H1 (cell line): ENCODE results near the gene FJX1. TPM values are rescaled to one million over a fixed set of nuclear protein-coding genes. Genes with fewer than 3 reads are reported as not detected.

Experiments used
- CTCF ChIA-PET: fragments of 300-600 bp; sonication (Branson Sonifier 250); formaldehyde crosslinking; loops from one replicate; lab custom pipeline; 2021; ENCODE audit not compliant: partially characterized antibody; lab: Charles Lee
- POLR2A ChIA-PET: fragments of 300-600 bp; sonication (Branson Sonifier 250); formaldehyde crosslinking; loops from one replicate; lab custom pipeline; 2021; ENCODE audit warnings: inconsistent platforms; ENCODE audit not compliant: partially characterized antibody; lab: Charles Lee
- DNase-seq, 2 experiments: peaks; one replicate each; pipeline versions ENCODE4 v3.0.0 to v3.0.0-alpha.2; 2010 to 2022; ENCODE audit warnings: low spot score in 2 of 2, low read depth in 1 of 2, mixed read lengths in 1 of 2
- FAIRE-seq: peaks from 2 replicates; lab custom pipeline; 2011; peaks lifted over from hg19 to GRCh38; lab: Jason Lieb, UNC
- H2AFZ ChIP-seq: 2 replicates; pipeline ENCODE4 v1.8.1; 2012; ENCODE audit warnings: low read length, inconsistent platforms
- H2AK5ac ChIP-seq: 2 replicates; pipeline ENCODE4 v1.6.1; 2013; ENCODE audit warnings: low read depth, low read length
- H2BK120ac ChIP-seq: replicated peaks from 2 replicates; pipeline ENCODE3; 2013; ENCODE audit warnings: low read depth, low read length, inconsistent platforms
- H2BK12ac ChIP-seq: 2 replicates; pipeline ENCODE4 v1.6.1; 2013; ENCODE audit warnings: low read depth, low read length
- H2BK15ac ChIP-seq: 2 replicates; pipeline ENCODE4 v1.6.1; 2013; ENCODE audit warnings: low read length
- H2BK20ac ChIP-seq: 2 replicates; pipeline ENCODE4 v1.6.1; 2013; ENCODE audit warnings: low read length
- H2BK5ac ChIP-seq: 2 replicates; pipeline ENCODE4 v1.6.1; 2013; ENCODE audit warnings: low read depth, low read length
- H3K14ac ChIP-seq: 2 replicates; pipeline ENCODE4 v1.6.1; 2013; ENCODE audit warnings: inconsistent platforms; ENCODE audit not compliant: insufficient read length
- H3K18ac ChIP-seq: 2 replicates; pipeline ENCODE4 v1.6.1; 2013; ENCODE audit warnings: low read length; ENCODE audit errors: extremely low read depth
- H3K23ac ChIP-seq: 2 replicates; pipeline ENCODE4 v1.6.1; 2013; ENCODE audit warnings: inconsistent platforms; ENCODE audit not compliant: insufficient read length
- H3K23me2 ChIP-seq: 2 replicates; pipeline ENCODE4 v1.6.1; 2013; ENCODE audit warnings: low read depth, low read length
- H3K27ac ChIP-seq: 2 replicates; pipeline ENCODE4 v1.6.1; 2011; ENCODE audit warnings: low read depth, low read length, inconsistent platforms
- H3K27me3 ChIP-seq, 4 experiments: replicated peaks in 1 of 4; 1 replicate in 1 of 4; 2 replicates in 3 of 4; pipeline versions ENCODE4 v1.6.1 to v1.8.1; 2011 to 2013; ENCODE audit warnings: low read length in 3 of 4, mild to moderate bottlenecking in 3 of 4, inconsistent platforms in 2 of 4, mixed read lengths in 2 of 4, moderate library complexity in 1 of 4; ENCODE audit not compliant: control insufficient read depth in 3 of 4, insufficient read depth in 3 of 4; ENCODE audit errors: extremely low read depth in 1 of 4
- H3K36me3 ChIP-seq, 4 experiments: 2 replicates each; pipeline versions ENCODE4 v1.6.1 to v1.8.1; 2011 to 2013; ENCODE audit warnings: mild to moderate bottlenecking in 4 of 4, low read length in 3 of 4, moderate library complexity in 2 of 4, control low read depth in 1 of 4, inconsistent platforms in 1 of 4; ENCODE audit not compliant: insufficient read depth in 4 of 4, control insufficient read depth in 2 of 4
- H3K4ac ChIP-seq: replicated peaks from 2 replicates; pipeline ENCODE3; 2013; ENCODE audit warnings: low read length, low read depth, mixed read lengths, inconsistent platforms; ENCODE audit not compliant: insufficient read length
- H3K4me1 ChIP-seq, 4 experiments: replicated peaks in 1 of 4; 1 replicate in 1 of 4; 2 replicates in 3 of 4; pipeline versions ENCODE4 v1.6.1 to v1.8.1; 2011 to 2013; ENCODE audit warnings: low read length in 3 of 4, inconsistent platforms in 2 of 4, mixed read lengths in 1 of 4; ENCODE audit not compliant: insufficient read depth in 4 of 4, control insufficient read depth in 3 of 4
- H3K4me2 ChIP-seq, 2 experiments: 2 replicates each; pipeline versions ENCODE4 v1.6.1 to v1.8.1; 2011 to 2013; ENCODE audit warnings: low read depth in 2 of 2, low read length in 2 of 2, control low read depth in 1 of 2, inconsistent platforms in 1 of 2, mild to moderate bottlenecking in 1 of 2; ENCODE audit not compliant: insufficient read depth in 1 of 2
- H3K4me3 ChIP-seq, 4 experiments: fragments of 200-600, 300-600 bp in 1 of 4; sonication (generic), shearing (Covaris generic), sonication (Bioruptor Twin) in 1 of 4; 2 replicates each; pipeline versions ENCODE4 v1.5.1 to v1.8.1; 2011 to 2016; ENCODE audit warnings: low read length in 4 of 4, low read depth in 3 of 4, control low read depth in 2 of 4, inconsistent platforms in 2 of 4, mild to moderate bottlenecking in 2 of 4, mixed read lengths in 1 of 4, moderate library complexity in 1 of 4; ENCODE audit not compliant: insufficient read depth in 2 of 4; ENCODE audit errors: extremely low read depth in 1 of 4
- H3K56ac ChIP-seq: replicated peaks from 2 replicates; pipeline ENCODE3; 2013; ENCODE audit warnings: low read depth, mild to moderate bottlenecking, mixed read lengths, low read length, inconsistent platforms; ENCODE audit not compliant: insufficient read length
- H3K79me1 ChIP-seq: 2 replicates; pipeline ENCODE4 v1.6.1; 2013; ENCODE audit warnings: low read depth, low read length, control low read depth
- H3K79me2 ChIP-seq, 2 experiments: 2 replicates each; pipeline versions ENCODE4 v1.6.1 to v1.8.1; 2012 to 2013; ENCODE audit warnings: low read length in 2 of 2, mild to moderate bottlenecking in 2 of 2, inconsistent platforms in 1 of 2; ENCODE audit not compliant: insufficient read depth in 2 of 2, control insufficient read depth in 1 of 2
- H3K9ac ChIP-seq, 4 experiments: replicated peaks in 1 of 4; 1 replicate in 1 of 4; 2 replicates in 3 of 4; pipeline versions ENCODE4 v1.6.1 to v1.8.1; 2011 to 2013; ENCODE audit warnings: low read depth in 3 of 4, low read length in 3 of 4, control low read depth in 2 of 4, mild to moderate bottlenecking in 2 of 4, moderate library complexity in 2 of 4, inconsistent platforms in 1 of 4; ENCODE audit errors: extremely low read depth in 1 of 4
- H3K9me3 ChIP-seq, 2 experiments: 2 replicates each; pipeline versions ENCODE4 v1.6.1 to v1.8.1; 2012 to 2013; ENCODE audit warnings: mild to moderate bottlenecking in 2 of 2, moderate library complexity in 2 of 2, control low read depth in 1 of 2, inconsistent platforms in 1 of 2, low read depth in 1 of 2, low read length in 1 of 2, mixed read lengths in 1 of 2; ENCODE audit not compliant: insufficient read depth in 2 of 2
- H4K20me1 ChIP-seq, 2 experiments: replicated peaks in 1 of 2; 2 replicates each; pipeline versions ENCODE3 to v1.8.1; 2011 to 2013; ENCODE audit warnings: inconsistent platforms in 2 of 2, low read length in 2 of 2, mild to moderate bottlenecking in 1 of 2; ENCODE audit not compliant: insufficient read depth in 2 of 2, control insufficient read depth in 1 of 2
- H4K5ac ChIP-seq: 2 replicates; pipeline ENCODE4 v1.6.1; 2013; ENCODE audit warnings: low read length, low read depth, mixed read lengths, inconsistent platforms; ENCODE audit not compliant: insufficient read length
- H4K8ac ChIP-seq: 2 replicates; pipeline ENCODE4 v1.8.0; 2013; ENCODE audit warnings: mild to moderate bottlenecking, moderate library complexity, low read length, inconsistent platforms; ENCODE audit not compliant: insufficient read depth; ENCODE audit errors: extremely low read depth
- H4K91ac ChIP-seq: replicated peaks from 2 replicates; pipeline ENCODE3; 2013; ENCODE audit warnings: low read length, mixed read lengths, inconsistent platforms; ENCODE audit not compliant: insufficient read length
- CHD2 ChIP-seq: IDR thresholded peaks from 2 replicates; pipeline ENCODE4 v1.6.1; 2012; ENCODE audit warnings: low read length, improper control_type of control experiment
- EGR1 ChIP-seq: IDR thresholded peaks from 2 replicates; pipeline ENCODE4 v1.6.1; 2011; ENCODE audit warnings: low read depth, low read length, borderline replicate concordance
- NANOG ChIP-seq: IDR thresholded peaks from 2 replicates; pipeline ENCODE4 v1.6.1; 2011; ENCODE audit warnings: low read length, low read depth, mild to moderate bottlenecking, inconsistent platforms; ENCODE audit not compliant: insufficient read depth, poor library complexity, severe bottlenecking
- RXRA ChIP-seq: IDR thresholded peaks from 2 replicates; pipeline ENCODE4 v1.6.1; 2011; ENCODE audit warnings: low read depth, mild to moderate bottlenecking, low read length, moderate library complexity; ENCODE audit not compliant: insufficient read depth
- SIN3A ChIP-seq, 2 experiments: IDR thresholded peaks in 1 of 2; conservative IDR thresholded peaks in 1 of 2; 2 replicates each; pipeline ENCODE4 v1.6.1; 2011 to 2012; ENCODE audit warnings: low read length in 2 of 2, improper control_type of control experiment in 1 of 2, low read depth in 1 of 2, mild to moderate bottlenecking in 1 of 2
- TAF7 ChIP-seq: optimal IDR thresholded peaks from 2 replicates; pipeline ENCODE3; 2011; ENCODE audit warnings: low read depth, mild to moderate bottlenecking, inconsistent platforms, low read length, moderate library complexity, borderline replicate concordance
- TBP ChIP-seq: IDR thresholded peaks from 2 replicates; pipeline ENCODE4 v1.6.1; 2011; ENCODE audit warnings: low read depth, low read length, improper control_type of control experiment
- TCF12 ChIP-seq: IDR thresholded peaks from 2 replicates; pipeline ENCODE4 v1.6.1; 2011; ENCODE audit warnings: low read depth, mild to moderate bottlenecking, low read length
- TEAD4 ChIP-seq: IDR thresholded peaks from 2 replicates; pipeline ENCODE4 v1.6.1; 2012; ENCODE audit warnings: low read depth, low read length, inconsistent platforms, mixed read lengths
- WGBS, 2 experiments: shearing (Covaris generic) in 1 of 2; methylation state at CpG; one replicate each; pipeline versions ENCODE4 v1.1.6 to v1.1.7; 2013 to 2015; ENCODE audit warnings: low lambda C conversion rate in 2 of 2, mixed read lengths in 2 of 2, inconsistent platforms in 1 of 2, low coverage in 1 of 2, missing lambda C conversion rate in 1 of 2; ENCODE audit not compliant: insufficient replicate concordance in 2 of 2, insufficient coverage in 1 of 2, insufficient read length in 1 of 2; ENCODE audit errors: extremely low coverage in 1 of 2, missing lambda C conversion rate in 1 of 2; 5-methylcytosine and 5-hydroxymethylcytosine counted together
- polyA plus RNA-seq, 7 experiments: library from polyadenylated mRNA; depleted of rRNA in 3 of 7; stranded (reverse) in 5 of 7; unstranded in 2 of 7; fragments of >200 nt in 5 of 7; fragments of 200-250 nt in 2 of 7; gene quantifications; 1 replicate in 5 of 7; 2 replicates in 1 of 7; 4 replicates in 1 of 7; pipeline versions ENCODE4 v1.2.1 to v1.2.3, GENCODE V29; 2011 to 2013; ENCODE audit warnings: missing spikeins in 2 of 7, mixed read lengths in 2 of 7
- total RNA-seq: library from RNA; stranded (reverse); fragmentation: NEBNext Ultra II Directional; extraction: Animal tissue kit (Norgen Biotek cat#: 25700); gene quantifications from 2 replicates; pipeline ENCODE4 v1.2.1, GENCODE V29; 2021

FJX1 gene
- total and polyA plus RNA-seq, 2 of the 8 experiments (the other 6 are each of a cell fraction or from before 2014, with no cell fraction given): 6.3 to 13.3 TPM

GRCh38 chr11:35650006-35650405, 31.7 kb downstream of the FJX1 start:
- TF ChIP-seq TEAD4 (no peak), NANOG (no peak), TAF7 (no peak), CHD2 (no peak), SIN3A (conservative IDR thresholded peaks at IDR 0.05 in 1 of 2, IDR thresholded peaks at IDR 0.05 in 1 of 2; ENCODE audit: low read depth in 1 of 2, low read length in 2 of 2) (no peak), TCF12 (no peak), RXRA (no peak), EGR1 (no peak), TBP (no peak)
- TF ChIP-seq, all 59 proteins: peak for 0
- Histone ChIP-seq H4K5ac (no peak overlapping the region), H3K4me1 (peaks cover 0 to 5% (median under 1%) of the 10 kb centered on the region in 4 experiments; a peak in 3 of 7 replicates), H3K23ac (no peak overlapping the region), H4K8ac (no peak overlapping the region), H2AFZ (no peak overlapping the region), H3K4me2 (no peak overlapping the region), H3K27me3 (peaks cover 0 to 3% (median 0%) of the 10 kb centered on the region in 4 experiments; a peak in 1 of 7 replicates), H3K4ac (no peak overlapping the region), H2BK15ac (no peak overlapping the region), H3K56ac (no peak overlapping the region), H2AK5ac (no peak overlapping the region), H3K14ac (no peak overlapping the region), H2BK5ac (no peak overlapping the region), H3K23me2 (no peaks in the 10 kb centered on the region), H3K9ac (no peak overlapping the region), H3K36me3 (no peaks in the 10 kb centered on the region), H3K27ac (no peak overlapping the region), H2BK120ac (no peak overlapping the region), H4K91ac (no peak overlapping the region), H3K79me1 (no peaks in the 10 kb centered on the region), H3K9me3 (no peaks in the 10 kb centered on the region), H2BK20ac (no peak overlapping the region), H3K79me2 (no peaks in the 10 kb centered on the region), H3K18ac (no peak overlapping the region), H4K20me1 (no peaks in the 10 kb centered on the region), H3K4me3 (no peak overlapping the region), H2BK12ac (no peak overlapping the region)
- DNase-seq (no peak), FAIRE-seq (no peak)
- ChIA-PET CTCF (interaction anchor here (0.7 kb wide), 1 partner anchor 182 kb away, joined by 3 read pairs; no protein-coding TSS in a partner anchor), POLR2A (no interaction called here)
- WGBS, 2 experiments: 100% methylated on average over 1 of the region's 1 CpG; no CpG with 5 or more reads in 1 of the 2 experiments
